PC-9 (cell line): ENCODE measurements around the gene ADGRL3.

Experiments used
- EZH2 ChIP-seq: fragments of 200-600 bp; sonication (generic); IDR thresholded peaks from 2 replicates; pipeline ENCODE4 v1.8.0; 2017; ENCODE audit warnings: antibody characterized with exemption, low read depth
- TF ChIP-seq, protein P1 (sequence below): fragments of 200-600 bp; sonication (generic); conservative IDR thresholded peaks from 2 replicates; pipeline ENCODE4 v1.6.1; 2017; ENCODE audit warnings: mixed run types, antibody characterized with exemption, mild to moderate bottlenecking, moderate library complexity

GRCh38 chr4:61583696-61584095, 383.6 kb downstream of the ADGRL3 start:
- TF ChIP-seq, protein P1, sequence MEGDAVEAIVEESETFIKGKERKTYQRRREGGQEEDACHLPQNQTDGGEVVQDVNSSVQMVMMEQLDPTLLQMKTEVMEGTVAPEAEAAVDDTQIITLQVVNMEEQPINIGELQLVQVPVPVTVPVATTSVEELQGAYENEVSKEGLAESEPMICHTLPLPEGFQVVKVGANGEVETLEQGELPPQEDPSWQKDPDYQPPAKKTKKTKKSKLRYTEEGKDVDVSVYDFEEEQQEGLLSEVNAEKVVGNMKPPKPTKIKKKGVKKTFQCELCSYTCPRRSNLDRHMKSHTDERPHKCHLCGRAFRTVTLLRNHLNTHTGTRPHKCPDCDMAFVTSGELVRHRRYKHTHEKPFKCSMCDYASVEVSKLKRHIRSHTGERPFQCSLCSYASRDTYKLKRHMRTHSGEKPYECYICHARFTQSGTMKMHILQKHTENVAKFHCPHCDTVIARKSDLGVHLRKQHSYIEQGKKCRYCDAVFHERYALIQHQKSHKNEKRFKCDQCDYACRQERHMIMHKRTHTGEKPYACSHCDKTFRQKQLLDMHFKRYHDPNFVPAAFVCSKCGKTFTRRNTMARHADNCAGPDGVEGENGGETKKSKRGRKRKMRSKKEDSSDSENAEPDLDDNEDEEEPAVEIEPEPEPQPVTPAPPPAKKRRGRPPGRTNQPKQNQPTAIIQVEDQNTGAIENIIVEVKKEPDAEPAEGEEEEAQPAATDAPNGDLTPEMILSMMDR = no peak
- TF ChIP-seq EZH2 = no peak
